HepG2 (cell line): ENCODE measurements around the gene TNFAIP3.

Experiments used
- BCL6 ChIP-seq: IDR thresholded peaks from 2 replicates; pipeline ENCODE4 v1.6.1; 2016; ENCODE audit warnings: missing genetic modification reagents, missing compliant biosample characterization
- PHF20 ChIP-seq: sonication (generic); formaldehyde crosslinking; IDR thresholded peaks from 2 replicates; pipeline ENCODE4 v1.5.0; 2020; ENCODE audit warnings: mild to moderate bottlenecking, missing genetic modification reagents
- SUZ12 ChIP-seq: fragments of 150-350 bp; IDR thresholded peaks from 2 replicates; pipeline ENCODE4 v1.6.1; 2014; ENCODE audit warnings: low read depth, low read length
- TARDBP ChIP-seq: sonication (generic); formaldehyde crosslinking; IDR thresholded peaks from 2 replicates; pipeline ENCODE4 v1.8.0; 2022; ENCODE audit warnings: mild to moderate bottlenecking, missing genetic modification reagents
- TF ChIP-seq, protein P1 (sequence below): sonication (generic); formaldehyde crosslinking; IDR thresholded peaks from 2 replicates; pipeline ENCODE4 v1.8.0; 2022; ENCODE audit warnings: mild to moderate bottlenecking, missing genetic modification reagents; ENCODE audit not compliant: insufficient replicate concordance

DNA sequence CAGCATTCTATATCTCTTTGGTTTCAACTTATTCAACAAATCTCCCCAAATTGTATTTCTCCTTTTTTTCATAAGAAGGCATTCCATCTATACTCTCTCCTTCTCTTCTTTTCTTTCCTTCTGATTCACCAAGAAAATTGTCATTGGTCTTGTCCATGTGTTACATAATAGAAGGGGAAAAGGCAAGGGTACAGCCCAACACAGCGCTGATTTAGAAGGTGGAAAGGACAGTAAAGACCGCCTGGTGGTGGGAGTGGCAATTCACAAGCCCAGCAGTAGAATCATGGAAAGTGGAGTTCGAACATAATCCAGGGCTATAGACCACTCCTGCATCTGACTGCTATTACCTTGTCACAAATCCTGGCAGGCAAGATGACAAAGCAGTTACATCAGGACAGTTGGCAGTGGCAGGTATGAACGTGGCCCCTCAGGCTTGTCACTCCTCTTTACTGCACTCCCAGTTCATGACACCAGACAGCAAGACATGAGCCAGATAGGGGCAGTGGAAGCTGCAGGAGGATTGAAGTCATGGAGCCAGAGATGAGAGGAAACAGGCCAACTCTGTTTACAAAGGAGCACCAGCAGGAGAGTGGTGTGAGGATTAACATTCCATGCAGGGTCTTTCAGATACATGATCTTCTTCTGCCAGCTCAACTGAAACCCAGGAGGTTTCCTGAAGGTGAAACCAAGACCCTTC lies 2.1 kb upstream of the TNFAIP3 start:
- TF ChIP-seq BCL6 (CRISPR knock-in tag) (no peak), SUZ12 (no peak), TARDBP (CRISPR knock-in tag) (no peak), PHF20 (no peak)
- TF ChIP-seq, protein P1, sequence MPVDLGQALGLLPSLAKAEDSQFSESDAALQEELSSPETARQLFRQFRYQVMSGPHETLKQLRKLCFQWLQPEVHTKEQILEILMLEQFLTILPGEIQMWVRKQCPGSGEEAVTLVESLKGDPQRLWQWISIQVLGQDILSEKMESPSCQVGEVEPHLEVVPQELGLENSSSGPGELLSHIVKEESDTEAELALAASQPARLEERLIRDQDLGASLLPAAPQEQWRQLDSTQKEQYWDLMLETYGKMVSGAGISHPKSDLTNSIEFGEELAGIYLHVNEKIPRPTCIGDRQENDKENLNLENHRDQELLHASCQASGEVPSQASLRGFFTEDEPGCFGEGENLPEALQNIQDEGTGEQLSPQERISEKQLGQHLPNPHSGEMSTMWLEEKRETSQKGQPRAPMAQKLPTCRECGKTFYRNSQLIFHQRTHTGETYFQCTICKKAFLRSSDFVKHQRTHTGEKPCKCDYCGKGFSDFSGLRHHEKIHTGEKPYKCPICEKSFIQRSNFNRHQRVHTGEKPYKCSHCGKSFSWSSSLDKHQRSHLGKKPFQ (CRISPR knock-in tag): no peak
